ENCODE measurements around the gene DNAJC5.
"Not testable (repeated sequence)": the region's sequence is repeated elsewhere in the genome, so short reads cannot be mapped to it uniquely, and the experiment has no call there.

The DNAJC5 gene, protein sequence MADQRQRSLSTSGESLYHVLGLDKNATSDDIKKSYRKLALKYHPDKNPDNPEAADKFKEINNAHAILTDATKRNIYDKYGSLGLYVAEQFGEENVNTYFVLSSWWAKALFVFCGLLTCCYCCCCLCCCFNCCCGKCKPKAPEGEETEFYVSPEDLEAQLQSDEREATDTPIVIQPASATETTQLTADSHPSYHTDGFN

DNA sequence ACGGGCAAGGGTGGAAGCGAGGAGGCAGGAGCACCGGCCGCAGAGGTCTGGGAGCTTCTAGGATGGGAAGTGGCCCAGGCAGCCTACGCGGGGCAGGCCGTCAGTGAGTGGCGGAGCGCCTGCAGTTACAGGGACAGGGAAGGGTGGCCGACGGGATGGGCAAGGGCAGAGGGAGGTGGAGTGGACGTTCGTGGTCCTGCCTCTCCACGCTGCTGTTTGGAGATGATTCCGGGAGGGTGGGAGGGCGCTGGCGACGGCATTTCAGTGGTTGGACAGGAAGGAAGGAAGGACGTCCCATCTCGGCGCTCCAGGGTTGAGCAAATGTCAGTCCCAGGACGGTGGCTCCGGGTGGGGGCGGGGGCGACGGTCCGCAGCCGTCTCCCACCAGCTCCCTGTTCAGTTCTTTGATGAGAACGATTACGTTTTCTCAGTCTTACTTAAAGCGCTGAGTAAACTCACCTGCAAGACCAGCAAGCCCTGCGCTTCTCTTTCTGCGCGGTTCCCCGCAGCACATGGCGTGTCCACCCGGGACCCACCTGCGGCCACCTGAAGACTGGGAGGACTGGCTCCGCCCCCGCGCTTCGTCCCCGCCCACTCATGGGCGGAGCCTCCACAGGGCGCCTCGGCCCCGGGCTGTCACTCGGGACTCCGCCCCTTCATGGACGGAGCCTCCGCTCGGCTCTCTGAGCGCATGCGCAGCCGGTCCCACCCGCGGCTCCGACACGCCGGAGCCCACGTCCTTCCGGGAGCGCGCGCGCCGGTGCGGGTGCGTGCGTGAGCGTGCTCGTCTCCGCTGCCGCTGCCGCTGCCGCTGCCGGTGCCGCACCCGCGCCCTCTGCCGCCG is at the start of gene DNAJC5:
Gene DNAJC5 (plus strand): TSS at position 769 of the 844 bp plus-strand sequence. CDS start 33,220 bp downstream, outside the sequence.
- peak; percentile 98 for DNase-seq (ENCODE audit: low read depth, low spot score)

DNA sequence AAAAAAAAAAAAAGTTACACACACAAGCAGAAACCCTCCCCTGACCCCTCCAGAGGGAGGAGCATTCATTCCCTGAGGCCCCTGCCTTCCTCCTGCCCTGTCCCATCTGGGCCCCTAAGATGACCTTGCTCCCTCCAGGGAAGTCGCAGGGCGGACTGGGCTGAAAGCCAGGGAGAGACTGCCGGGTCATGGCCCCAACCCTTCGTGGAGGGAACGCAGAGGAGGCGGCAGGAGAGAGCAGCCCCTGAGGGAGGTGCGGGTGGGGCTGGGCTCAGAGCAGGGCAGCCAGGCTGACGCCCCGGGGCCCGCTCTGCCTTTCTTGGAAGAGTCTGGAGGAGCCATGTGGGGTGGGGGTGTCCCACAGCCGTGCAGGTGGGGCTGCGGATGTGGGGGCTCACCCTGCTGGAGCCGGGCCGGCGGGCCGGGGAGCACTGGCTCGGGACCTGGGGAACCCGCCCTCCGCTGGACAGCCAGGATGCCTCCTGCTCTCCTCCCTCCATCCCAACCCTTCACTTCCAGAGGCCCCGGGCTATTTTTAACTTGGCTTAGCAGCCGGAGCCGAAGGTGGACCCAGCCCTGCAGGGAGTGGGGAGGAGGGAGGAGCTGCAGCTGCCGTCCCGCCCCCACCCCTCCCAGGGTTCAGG is 48.7 kb upstream of the DNAJC5 start:
- peak; percentile 47 for DNase-seq (ENCODE audit: low read depth, low spot score)

DNA sequence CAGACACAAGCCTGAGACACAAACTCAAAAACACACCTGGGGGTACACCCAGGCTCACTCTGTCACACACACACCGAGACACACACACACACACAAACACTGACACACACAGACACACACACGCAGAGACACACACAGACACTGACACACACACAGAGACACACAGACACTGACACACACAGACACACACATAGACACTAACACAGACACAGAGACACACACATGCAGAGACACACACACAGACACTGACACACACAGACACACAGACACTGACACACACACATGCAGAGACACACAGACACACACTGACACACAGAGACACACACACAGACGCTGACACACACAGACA is 48.1 kb upstream of the DNAJC5 start:
- no peak for DNase-seq (ENCODE audit: low read depth, low spot score)

DNA sequence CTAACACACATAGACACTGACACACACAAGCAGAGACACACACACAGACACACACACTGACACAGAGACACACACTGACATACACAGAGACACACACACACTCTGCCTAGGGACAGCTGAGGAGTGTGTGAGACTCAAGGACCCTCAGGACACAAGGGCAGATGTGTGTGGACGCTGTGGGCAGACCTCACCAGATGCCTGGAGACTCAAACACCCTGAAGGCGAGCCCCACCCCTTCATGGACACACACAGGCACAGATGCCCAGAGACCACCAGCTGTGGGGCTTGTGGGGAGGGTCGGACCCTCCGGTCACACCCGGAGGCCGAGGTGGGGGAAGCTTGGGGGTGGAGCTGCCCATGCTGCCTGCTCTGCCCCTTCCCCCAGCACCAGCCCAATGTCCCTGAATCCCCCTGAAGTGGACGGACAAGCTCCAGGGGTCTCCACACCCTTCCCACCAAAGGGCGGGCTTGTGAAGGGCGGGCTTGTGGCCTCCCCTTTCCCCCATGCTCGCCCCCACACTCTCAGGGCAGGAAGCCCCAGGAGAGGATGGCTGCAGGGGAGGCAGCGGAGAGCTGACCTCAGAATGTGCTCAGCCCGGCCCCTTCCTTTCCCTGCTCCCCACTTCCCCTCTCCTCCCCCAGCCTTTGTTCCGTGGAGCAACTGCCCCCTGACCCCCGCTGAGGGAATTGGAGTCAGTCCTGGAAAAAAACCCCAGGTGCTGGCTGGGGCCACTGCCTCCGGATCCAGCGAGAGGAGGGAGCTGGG is 47.5 kb upstream of the DNAJC5 start:
- DNase-seq (ENCODE audit: low read depth, low spot score) = no peak

DNA sequence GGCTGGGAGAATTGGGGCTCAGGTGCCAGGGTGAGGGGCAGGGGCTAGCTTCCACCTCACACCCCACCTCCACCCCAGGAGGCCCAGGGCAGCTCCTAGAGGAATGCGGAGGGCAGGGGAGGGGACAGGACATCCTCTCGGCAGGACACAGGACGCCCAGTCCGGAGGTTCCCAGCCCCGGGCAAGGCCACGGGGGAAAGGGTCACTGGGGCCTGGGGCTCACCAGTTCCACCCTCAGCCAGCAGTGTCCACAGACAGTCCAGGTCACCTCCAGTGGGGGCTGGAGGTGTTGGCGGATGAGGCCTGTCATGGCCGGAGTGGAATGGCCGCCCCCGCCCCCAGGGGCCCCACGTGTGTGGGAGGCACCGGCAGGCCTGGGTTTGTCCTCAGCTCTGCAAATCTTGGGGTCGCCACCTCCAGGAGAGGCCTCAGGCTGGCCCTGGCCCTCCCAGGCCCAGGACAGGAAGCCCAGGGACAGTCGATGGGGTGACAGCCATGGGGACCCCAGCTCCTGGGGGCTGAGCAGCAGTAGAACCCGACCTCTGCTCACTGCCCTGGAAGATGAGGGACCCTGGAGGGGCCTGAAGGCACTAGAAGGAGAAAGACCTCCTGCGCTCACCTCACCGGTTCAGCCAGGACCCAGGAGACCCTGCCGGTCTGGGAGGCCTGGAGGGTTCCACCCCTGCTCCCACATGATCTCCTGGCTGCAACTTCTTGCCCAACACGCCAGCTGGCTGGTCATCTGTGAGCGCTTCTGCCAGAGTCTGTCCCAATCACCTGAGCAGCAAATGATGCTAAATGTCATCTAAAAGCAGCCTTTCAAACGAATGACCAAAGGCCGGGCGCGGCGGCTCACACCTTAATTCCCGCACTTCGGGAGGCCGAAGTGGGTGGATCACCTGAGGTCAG is 46.7 kb upstream of the DNAJC5 start:
- DNase-seq (ENCODE audit: low read depth, low spot score) = no peak

DNA sequence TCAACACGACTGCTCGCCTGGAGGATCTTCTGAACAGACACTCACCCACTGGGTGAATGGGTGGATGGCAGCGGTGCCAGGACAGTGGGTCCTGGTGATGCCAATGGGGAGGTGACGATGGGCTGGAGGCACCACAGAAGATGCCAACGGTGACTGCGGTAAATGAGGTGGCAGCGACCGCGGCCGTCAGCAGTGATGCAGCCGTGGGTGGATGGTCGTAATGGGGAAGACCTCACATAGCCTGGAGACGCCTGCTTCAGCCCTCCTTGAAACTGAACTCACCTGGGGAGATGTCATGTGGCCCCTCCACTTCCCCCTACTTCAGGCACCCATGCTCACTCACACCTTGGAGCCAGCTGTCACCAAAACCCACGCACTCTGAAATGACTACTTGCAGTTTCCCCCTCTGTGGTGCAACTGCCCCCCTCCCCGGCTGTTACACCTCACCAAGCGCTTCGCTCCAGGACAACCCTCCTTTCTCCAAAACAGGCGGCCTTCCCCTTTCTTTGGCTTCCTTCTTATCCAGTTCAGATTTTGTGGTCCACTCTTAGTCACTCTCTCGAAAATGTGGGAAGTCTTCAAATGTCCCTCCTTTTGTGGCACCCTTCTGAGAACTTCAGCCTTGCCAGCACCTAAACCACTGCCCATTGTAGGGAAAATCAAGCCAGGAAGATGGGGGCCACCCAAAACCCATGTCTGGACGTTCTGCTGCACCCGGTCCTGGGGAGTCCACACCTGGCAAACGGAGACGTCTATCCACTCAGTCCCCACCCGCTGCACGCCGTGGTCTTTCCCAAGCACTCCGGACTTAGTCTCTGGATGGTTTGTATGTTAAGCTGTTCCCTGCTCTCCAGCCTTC is 44.0 kb upstream of the DNAJC5 start:
- no peak for DNase-seq (ENCODE audit: low read depth, low spot score)

DNA sequence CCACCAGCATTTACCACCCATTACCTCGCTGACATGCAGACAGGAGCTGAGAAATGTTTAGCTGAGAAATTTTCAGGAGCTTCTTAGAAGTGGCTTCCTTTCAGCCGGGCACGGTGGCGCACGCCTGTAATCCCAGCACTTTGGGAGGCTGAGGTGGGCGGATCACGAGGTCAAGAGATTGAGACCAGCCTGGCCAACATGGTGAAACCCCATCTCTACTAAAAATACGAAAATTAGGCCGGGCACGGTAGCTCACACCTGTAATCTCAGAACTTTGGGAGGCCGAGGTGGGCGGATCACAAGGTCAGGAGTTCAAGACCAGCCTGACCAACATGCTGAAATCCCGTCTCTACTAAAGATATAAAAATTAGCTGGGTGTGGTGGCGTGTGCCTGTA is 43.4 kb upstream of the DNAJC5 start:
- not testable (repeated sequence) for DNase-seq (ENCODE audit: low read depth, low spot score)

DNA sequence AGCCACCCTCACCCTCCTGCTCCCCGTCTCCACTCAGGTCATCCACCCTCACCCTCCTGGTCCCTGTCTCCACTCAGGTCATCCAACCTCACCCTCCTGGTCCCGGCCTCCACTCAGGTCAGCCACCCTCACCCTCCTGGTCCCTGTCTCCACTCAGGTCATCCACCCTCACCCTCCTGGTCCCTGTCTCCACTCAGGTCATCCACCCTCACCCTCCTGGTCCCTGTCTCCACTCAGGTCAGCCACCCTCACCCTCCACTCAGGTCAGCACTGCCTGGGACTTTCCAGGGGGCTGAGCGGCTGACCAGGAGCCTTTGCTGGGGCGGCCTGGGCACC is 41.2 kb upstream of the DNAJC5 start:
- DNase-seq (ENCODE audit: low read depth, low spot score) = not testable (repeated sequence)

DNA sequence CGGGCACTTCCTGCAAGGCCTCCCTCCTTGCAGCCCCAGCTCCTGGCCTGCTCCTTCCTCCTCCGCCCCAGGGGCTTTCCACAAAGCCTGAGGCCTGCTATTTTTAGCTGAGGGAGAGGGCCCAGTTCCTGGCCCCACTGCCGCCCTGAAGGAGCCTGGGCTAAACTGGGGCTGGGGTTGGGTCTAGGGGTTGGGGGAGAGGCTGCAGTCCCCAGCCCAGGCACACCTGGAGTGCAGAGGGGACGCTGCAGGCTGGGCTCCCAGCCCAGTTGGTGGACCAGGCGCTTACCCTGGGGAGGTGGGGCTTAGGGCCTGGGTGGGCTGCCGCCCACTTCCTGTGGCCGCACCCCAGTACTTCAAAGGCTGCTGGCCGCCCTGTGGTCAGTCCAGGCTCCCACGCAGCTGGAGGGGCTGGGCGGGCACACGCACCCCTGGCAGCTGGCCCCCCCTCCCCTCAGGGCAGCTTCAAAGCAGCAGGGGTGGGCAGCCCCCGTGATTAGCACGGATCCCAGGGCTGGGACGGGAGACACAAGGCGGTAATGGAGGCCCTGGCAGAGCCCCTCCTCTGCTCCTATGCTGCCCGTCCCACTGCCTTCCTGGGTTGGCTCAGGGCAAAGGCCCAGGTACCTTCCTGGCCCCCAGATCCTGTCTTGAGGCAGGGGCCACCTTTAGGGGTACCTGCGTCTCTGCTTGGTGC is 40.7 kb upstream of the DNAJC5 start:
- DNase-seq (ENCODE audit: low read depth, low spot score) = no peak

DNA sequence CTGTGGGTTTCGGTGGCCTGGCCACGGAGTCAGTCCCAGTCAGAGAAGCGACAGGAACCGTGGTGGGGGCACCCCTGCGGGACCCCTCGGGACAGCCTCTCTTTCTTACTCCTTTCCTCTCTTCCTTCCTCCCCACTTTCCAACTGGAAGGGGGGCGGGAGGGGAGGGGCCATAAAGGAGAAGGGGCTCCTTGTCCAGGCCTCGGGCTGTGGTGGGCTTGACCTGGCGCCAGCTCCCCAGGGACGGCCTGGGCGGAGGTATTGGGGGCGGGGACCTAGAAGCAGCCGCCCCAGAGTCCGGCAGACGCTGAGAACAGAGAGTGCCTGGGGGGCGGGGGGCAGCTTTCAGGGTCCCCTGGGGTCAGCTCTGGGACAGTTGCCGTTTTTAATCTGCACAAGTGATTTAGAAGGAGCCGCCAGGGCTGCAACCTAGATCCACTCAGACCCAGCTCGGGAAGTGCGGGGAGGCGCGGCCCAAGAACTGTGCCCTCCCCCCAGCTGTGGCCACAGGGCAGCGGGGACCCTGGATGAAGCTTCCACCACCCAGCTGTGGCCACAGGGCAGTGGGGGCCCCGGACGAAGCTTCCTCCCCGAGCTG is 40.1 kb upstream of the DNAJC5 start:
- peak; percentile 26 for DNase-seq (ENCODE audit: low read depth, low spot score)

DNA sequence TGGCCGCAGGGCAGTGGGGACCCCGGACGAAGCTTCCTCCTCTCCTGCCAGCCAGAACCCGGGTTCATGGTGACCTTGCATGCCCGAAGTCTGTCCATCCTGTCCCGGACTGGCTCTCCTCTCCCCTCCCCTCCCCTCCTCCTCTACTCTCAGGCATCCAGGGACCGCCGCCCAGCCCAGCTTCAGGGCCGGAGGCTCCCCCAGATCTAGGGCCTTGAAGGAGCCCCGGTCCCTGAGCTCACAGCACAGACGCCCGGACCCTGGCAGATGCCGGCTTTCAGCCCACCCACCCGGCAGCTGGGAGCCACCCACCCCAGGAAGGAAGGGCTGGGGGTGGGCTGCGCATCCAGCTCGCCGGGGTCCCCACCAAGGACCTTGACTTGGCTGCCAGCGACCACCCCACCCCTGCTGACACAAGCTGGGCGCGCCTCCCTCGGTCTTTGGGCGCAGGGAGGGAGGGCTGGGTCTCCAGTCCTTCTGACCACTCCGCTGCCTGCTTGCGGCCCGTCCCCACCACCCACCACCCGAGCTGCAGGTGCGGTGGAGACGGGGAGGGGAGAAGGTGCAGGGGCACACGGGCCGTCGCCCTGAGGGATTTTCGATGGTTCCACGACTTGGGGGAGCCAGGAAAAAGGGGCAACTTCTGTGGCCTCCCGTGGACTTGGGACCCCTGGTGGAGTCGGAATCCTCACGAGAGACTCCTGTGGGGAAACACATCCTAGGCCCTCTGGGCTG is 39.4 kb upstream of the DNAJC5 start:
- DNase-seq (ENCODE audit: low read depth, low spot score) = peak; percentile 24

DNA sequence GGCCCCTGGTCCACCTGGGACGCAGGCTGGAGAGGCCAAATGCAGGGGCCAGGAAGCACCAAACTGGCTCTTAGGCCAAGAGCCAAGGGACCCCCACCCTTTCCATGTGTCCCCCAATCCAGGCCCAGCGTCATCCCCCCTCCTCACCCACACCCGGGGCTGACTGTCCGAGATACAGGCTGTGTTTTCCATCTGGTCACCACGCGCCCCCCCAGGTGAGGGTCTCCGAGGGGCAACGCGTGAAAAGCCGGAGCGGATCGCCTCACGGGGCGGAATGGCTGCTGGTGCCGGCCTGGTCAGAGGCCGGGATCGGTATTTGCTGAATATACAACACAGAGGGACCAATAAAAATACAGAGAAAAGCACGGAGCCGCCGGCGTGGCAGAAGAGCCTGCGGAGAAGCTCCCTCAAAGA is 38.8 kb upstream of the DNAJC5 start:
- DNase-seq (ENCODE audit: low read depth, low spot score) = no peak

DNA sequence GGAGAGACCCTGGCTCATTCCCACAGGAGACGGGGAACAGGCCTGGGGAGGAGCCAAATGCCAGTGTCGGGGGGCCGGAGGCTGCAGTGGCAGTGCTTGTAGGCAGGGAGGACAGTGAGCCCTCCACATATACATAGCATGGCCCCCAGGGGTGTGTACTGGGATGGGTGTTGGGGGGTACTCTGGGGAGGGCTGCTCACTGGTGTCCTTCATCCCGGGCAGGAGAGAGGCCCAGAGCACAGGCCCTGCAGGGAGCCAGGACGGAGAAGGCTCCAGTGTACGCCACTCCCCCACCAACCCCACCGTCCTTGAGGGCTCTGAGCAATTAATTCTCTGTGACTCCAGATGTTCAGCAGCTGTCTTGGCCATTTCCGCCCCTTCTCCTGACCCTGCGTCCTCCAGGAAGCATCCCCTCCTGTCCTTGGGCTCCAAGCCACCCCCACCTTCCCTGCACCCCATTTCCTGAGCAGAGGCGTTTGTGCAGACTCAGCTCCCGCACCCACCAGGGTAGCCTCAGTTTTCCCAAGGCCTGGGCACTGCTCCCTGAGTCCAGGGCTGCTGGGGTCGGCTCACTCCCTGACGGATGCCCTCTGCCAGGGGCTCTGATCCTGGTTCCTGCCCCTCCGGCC is 37.0 kb upstream of the DNAJC5 start:
- DNase-seq (ENCODE audit: low read depth, low spot score) = no peak

DNA sequence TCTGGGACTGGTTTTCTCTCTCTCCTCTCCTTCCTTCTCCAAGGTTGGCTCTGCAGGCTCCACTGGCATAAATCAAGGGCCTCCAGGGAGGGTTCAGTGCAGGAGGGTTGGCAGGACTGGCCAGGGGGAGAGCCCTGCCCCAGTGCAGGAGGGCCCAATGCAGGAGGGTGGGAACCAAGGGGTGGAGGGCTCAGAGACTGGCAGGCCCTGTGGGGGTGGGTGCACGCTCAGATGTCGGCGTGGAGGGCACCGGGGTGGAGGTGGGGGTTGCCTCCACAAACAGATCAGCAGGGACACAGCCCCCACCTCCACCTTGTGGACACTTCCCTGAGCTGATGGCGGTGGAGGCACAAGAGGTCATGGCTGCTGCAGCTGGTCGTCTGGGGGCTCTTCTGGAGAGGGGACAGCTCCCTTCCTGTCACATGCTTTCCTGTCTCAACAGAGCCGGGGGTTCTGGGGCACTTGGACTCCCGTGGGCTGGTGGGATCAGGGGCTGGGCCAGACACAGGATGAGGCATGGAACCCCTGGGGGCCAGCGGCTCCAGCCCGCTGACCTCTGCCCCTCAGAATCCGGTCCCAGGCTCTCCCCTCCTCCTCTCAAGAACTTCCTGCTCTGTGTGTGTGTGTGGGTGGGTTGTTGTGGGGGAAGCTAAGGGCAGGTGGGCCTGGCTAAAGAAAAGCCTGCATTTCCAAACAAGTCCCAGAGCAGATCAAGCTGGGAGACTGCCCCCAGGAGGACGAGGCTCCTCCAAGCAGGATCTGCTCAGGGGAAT is 36.3 kb upstream of the DNAJC5 start:
- peak; percentile 39 for DNase-seq (ENCODE audit: low read depth, low spot score)

DNA sequence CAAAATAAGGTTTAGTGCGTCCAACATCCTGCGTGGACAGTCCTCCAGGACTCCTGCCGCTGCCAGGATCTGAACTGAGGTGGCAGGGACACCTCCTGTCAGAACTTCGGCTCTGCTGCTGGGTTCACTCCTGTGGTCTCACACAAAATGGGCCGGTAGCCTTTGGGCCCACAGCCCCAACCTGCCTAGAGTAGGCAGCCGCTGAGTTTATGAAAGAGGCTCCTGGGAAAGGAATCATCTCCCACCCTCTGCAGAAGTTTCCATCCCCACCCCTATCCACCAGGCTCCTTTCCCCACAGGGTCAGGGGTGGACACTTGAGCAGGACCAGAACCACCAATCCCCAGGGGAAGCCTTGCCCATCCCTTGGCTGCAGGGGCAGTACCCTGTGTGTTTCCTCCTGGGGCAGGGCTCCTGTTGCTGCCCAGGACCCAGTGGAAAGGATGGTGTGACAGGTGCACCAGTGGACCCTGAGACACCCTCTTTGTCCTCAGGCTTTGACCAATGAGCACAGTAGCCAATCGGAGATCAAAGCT is 35.7 kb upstream of the DNAJC5 start:
- no peak for DNase-seq (ENCODE audit: low read depth, low spot score)

DNA sequence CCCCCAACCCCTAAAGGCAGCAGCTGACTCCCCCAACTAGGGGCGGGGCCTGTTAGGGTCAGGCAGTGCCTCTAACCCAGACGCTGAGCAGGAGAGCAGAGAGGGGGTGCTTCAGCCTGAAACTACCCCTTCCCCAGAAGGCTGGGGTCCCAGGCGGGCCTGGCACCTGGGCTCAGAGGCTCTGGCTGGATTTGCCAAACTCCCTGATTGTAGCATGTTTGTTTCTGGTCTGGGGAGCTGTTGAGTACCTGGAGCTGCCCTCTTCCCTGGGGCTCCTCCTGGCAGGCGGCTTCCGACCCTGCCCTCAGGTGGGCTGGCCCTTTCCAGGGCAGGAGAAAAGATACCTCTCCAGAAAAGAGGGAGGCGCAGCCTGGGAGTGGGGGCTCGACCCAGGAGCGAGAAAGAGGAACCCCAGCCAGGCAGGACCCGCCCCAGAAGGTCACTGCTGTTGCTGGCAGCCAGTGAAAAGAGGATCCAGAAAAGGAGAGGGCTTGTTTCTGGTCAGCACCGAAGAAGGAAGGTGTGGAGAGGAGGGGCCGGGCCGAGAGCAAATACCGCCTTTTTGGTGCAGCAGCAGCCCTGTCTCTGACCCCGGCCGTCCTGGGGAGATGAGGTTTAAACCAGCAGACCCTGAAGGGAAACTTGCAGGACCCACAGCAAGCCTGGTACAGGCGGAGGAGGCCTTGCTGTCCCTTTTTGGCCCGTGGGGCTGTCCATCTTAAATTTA is 34.4 kb upstream of the DNAJC5 start:
- no peak for DNase-seq (ENCODE audit: low read depth, low spot score)

All from astrocyte of the hippocampus (primary cell).